IMR-90 (cell line): Measurements from ENCODE around the gene FBLIM1. TPM values are rescaled to one million over a fixed set of nuclear protein-coding genes. Genes with fewer than 3 reads are reported as not detected.
A peak's percentile ranks its signal among the peaks of the same experiment; 100 is the strongest.

Experiments
- ATAC-seq: fragments of 200-7000 bp; cut with Tn5 transposase; 2 replicates; pipeline ENCODE4 v1.9.1; 2020; ENCODE audit warnings: low read depth, mild to moderate bottlenecking, moderate library complexity
- BruUV-seq: library from RNA; stranded (reverse); fragments of 400-500 nt; replicated peaks from 2 replicates; lab custom pipeline; 2021; lab: Mats Ljungman, UMichigan
- CTCF ChIA-PET: fragments of 300-600 bp; formaldehyde crosslinking; extraction: SDS; loops from one replicate; lab custom pipeline; 2021; ENCODE audit warnings: antibody characterized with exemption; lab: Yijun Ruan, JAX
- POLR2A ChIA-PET: fragments of 300-600 bp; sonication (Branson Sonifier 250); formaldehyde crosslinking; loops from one replicate; lab custom pipeline; 2022; ENCODE audit warnings: antibody characterized with exemption; ENCODE audit not compliant: unreplicated experiment; lab: Charles Lee
- DNase-seq: peaks from one replicate; pipeline ENCODE4 v3.0.0; 2013
- H2AFZ ChIP-seq: replicated peaks from 2 replicates; pipeline ENCODE3; 2013; ENCODE audit warnings: low read length, mild to moderate bottlenecking; ENCODE audit not compliant: poor library complexity
- H2AK5ac ChIP-seq: 2 replicates; pipeline ENCODE4 v1.6.1; 2013; ENCODE audit warnings: low read depth, low read length, inconsistent platforms
- H2AK9ac ChIP-seq: replicated peaks from 2 replicates; pipeline ENCODE3; 2013; ENCODE audit warnings: mild to moderate bottlenecking, low read depth, low read length, moderate library complexity; ENCODE audit not compliant: poor library complexity
- H2BK120ac ChIP-seq: 2 replicates; pipeline ENCODE4 v1.6.1; 2013; ENCODE audit warnings: low read depth, low read length, inconsistent platforms
- H2BK15ac ChIP-seq: 3 replicates; pipeline ENCODE4 v1.6.1; 2013; ENCODE audit warnings: low read depth, low read length, inconsistent platforms
- H2BK20ac ChIP-seq: 2 replicates; pipeline ENCODE4 v1.6.1; 2013; ENCODE audit warnings: low read depth, mild to moderate bottlenecking, inconsistent platforms, low read length, moderate library complexity
- H2BK5ac ChIP-seq: 2 replicates; pipeline ENCODE4 v1.6.1; 2013; ENCODE audit warnings: mild to moderate bottlenecking, low read depth, low read length, inconsistent platforms; ENCODE audit not compliant: poor library complexity, severe bottlenecking
- H3K14ac ChIP-seq: replicated peaks from 2 replicates; pipeline ENCODE4 v1.6.1; 2013; ENCODE audit warnings: low read depth, low read length, inconsistent platforms
- H3K18ac ChIP-seq: 2 replicates; pipeline ENCODE4 v1.6.1; 2013; ENCODE audit warnings: low read depth, low read length, control low read depth
- H3K23ac ChIP-seq: 2 replicates; pipeline ENCODE4 v1.6.1; 2013; ENCODE audit warnings: low read depth, low read length, inconsistent platforms
- H3K27ac ChIP-seq: 2 replicates; pipeline ENCODE4 v1.5.1; 2013; ENCODE audit warnings: mild to moderate bottlenecking, control low read depth, low read length; ENCODE audit not compliant: insufficient read depth
- H3K27me3 ChIP-seq: 2 replicates; pipeline ENCODE4 v1.6.1; 2013; ENCODE audit warnings: low read length; ENCODE audit not compliant: control insufficient read depth, insufficient read depth
- H3K36me3 ChIP-seq: 2 replicates; pipeline ENCODE4 v1.6.1; 2013; ENCODE audit warnings: low read length, mixed read lengths; ENCODE audit not compliant: control insufficient read depth, insufficient read depth
- H3K4ac ChIP-seq: 2 replicates; pipeline ENCODE4 v1.6.1; 2013; ENCODE audit warnings: low read depth, low read length, inconsistent platforms
- H3K4me1 ChIP-seq: 2 replicates; pipeline ENCODE4 v1.6.1; 2013; ENCODE audit warnings: low read length, mixed read lengths; ENCODE audit not compliant: control insufficient read depth, insufficient read depth
- H3K4me2 ChIP-seq: 2 replicates; pipeline ENCODE4 v1.6.1; 2013; ENCODE audit warnings: low read depth, mild to moderate bottlenecking, control low read depth, low read length, moderate library complexity
- H3K4me3 ChIP-seq: 2 replicates; pipeline ENCODE4 v1.5.1; 2013; ENCODE audit warnings: low read depth, mild to moderate bottlenecking, control low read depth, low read length, moderate library complexity; ENCODE audit not compliant: insufficient read depth
- H3K56ac ChIP-seq: 2 replicates; pipeline ENCODE4 v1.6.1; 2013; ENCODE audit warnings: low read length, inconsistent platforms; ENCODE audit not compliant: insufficient read depth; ENCODE audit errors: extremely low read depth
- H3K79me1 ChIP-seq, 2 experiments: 2 replicates each; pipeline ENCODE4 v1.6.1; 2013; ENCODE audit warnings: low read length in 2 of 2, inconsistent platforms in 1 of 2, low read depth in 1 of 2
- H3K9ac ChIP-seq: 2 replicates; pipeline ENCODE4 v1.6.1; 2013; ENCODE audit warnings: low read depth, low read length, control low read depth
- H3K9me1 ChIP-seq: 2 replicates; pipeline ENCODE4 v1.6.1; 2013; ENCODE audit warnings: low read length, inconsistent platforms; ENCODE audit not compliant: insufficient read depth
- H3K9me3 ChIP-seq: 2 replicates; pipeline ENCODE4 v1.6.1; 2013; ENCODE audit warnings: low read length; ENCODE audit not compliant: control insufficient read depth, insufficient read depth
- H4K20me1 ChIP-seq: 2 replicates; pipeline ENCODE4 v1.6.1; 2013; ENCODE audit warnings: low read length, inconsistent platforms; ENCODE audit not compliant: insufficient read depth
- H4K5ac ChIP-seq: 2 replicates; pipeline ENCODE4 v1.6.1; 2013; ENCODE audit warnings: mild to moderate bottlenecking, low read depth, low read length, control low read depth
- H4K8ac ChIP-seq, 2 experiments: 2 replicates each; pipeline ENCODE4 v1.6.1; 2013; ENCODE audit warnings: low read depth in 2 of 2, low read length in 2 of 2, control low read depth in 1 of 2, inconsistent platforms in 1 of 2
- H4K91ac ChIP-seq: 2 replicates; pipeline ENCODE4 v1.6.1; 2013; ENCODE audit warnings: low read depth, low read length, inconsistent platforms; ENCODE audit not compliant: insufficient read depth
- BHLHE40 ChIP-seq: fragments of 150-350 bp; IDR thresholded peaks from 2 replicates; pipeline ENCODE4 v1.6.1; 2016; ENCODE audit warnings: mild to moderate bottlenecking, low read depth, low read length
- FOS ChIP-seq: fragments of 150-350 bp; IDR thresholded peaks from 2 replicates; pipeline ENCODE4 v1.6.1; 2016; ENCODE audit warnings: low read depth, low read length
- MAZ ChIP-seq: IDR thresholded peaks from 2 replicates; pipeline ENCODE4 v1.6.1; 2012; ENCODE audit warnings: low read depth, mild to moderate bottlenecking, low read length, improper control_type of control experiment, moderate library complexity, borderline replicate concordance
- WGBS, 2 experiments: methylation state at CpG; one replicate each; pipeline versions ENCODE4 v1.1.5 to v1.1.7; 2013; ENCODE audit warnings: missing lambda C conversion rate in 2 of 2; ENCODE audit not compliant: insufficient read length in 1 of 2; ENCODE audit errors: extremely low coverage in 2 of 2; 5-methylcytosine and 5-hydroxymethylcytosine counted together
- dilution Hi-C: fragments of 300-500 bp; cut with HindIII; formaldehyde crosslinking; loops from one replicate; pipeline ENCODE4 v1.14.3; 2018; ENCODE audit warnings: low sequenced_read_pairs; ENCODE audit not compliant: unreplicated experiment
- in situ Hi-C: fragments of 300-500 bp; cut with MboI; formaldehyde crosslinking; loops from 3 replicates; pipeline ENCODE4 v1.14.3; 2019; ENCODE audit warnings: low sequenced_read_pairs, inconsistent platforms, mixed read lengths
- intact Hi-C: fragments of 100-400 bp; cut with micrococcal nuclease; formaldehyde crosslinking; loops from 2 replicates; pipeline ENCODE4 v1.10.0; 2022
- polyA plus RNA-seq, 3 experiments: library from polyadenylated mRNA; depleted of rRNA; stranded (reverse); fragments of >200 nt; gene quantifications; 2 replicates each; pipeline ENCODE4 v1.2.3, GENCODE V29; 2012; ENCODE audit warnings: low replicate concordance in 1 of 3
- total RNA-seq: library from RNA; depleted of rRNA; stranded (reverse); fragments of >200 nt; gene quantifications from 2 replicates; pipeline ENCODE4 v1.2.3, GENCODE V29; 2012

Gene FBLIM1
- total and polyA plus RNA-seq, 2 of the 4 experiments (the other 2 are of a cell fraction), result 52.2 to 140 TPM

- Histone ChIP-seq H3K56ac (peak overlapping the region; percentile 66; the same call in 1 of the 2 replicates), H4K91ac (peak overlapping the region; percentile 82), H3K14ac (peak overlapping the region; percentile 95), H3K23ac (peak overlapping the region; percentile 89), H3K4me2 (peak overlapping the region; percentile 91), H3K4ac (peak overlapping the region; percentile 92), H2AK9ac (peak overlapping the region; percentile 98), H3K9me3 (no peaks in the 10 kb centered on the region), H4K8ac (peak overlapping the region; percentile 80 to 95), H4K5ac (peak overlapping the region; percentile 20), H3K9ac (peak overlapping the region; percentile 92), H3K36me3 (peaks cover 2% of the 10 kb centered on the region), H4K20me1 (peaks cover 29% of the 10 kb centered on the region), H3K18ac (peak overlapping the region; percentile 42; the same call in 1 of the 2 replicates), H2BK120ac (peak overlapping the region; percentile 47), H2AK5ac (peak overlapping the region; percentile 86), H2BK5ac (peak overlapping the region; percentile 42), H3K27ac (peak overlapping the region; percentile 91), H2BK20ac (no peak overlapping the region), H3K4me1 (peaks cover 19% of the 10 kb centered on the region), H3K9me1 (peaks cover 11% of the 10 kb centered on the region), H3K27me3 (no peaks in the 10 kb centered on the region), H3K4me3 (peak overlapping the region; percentile 68), H2BK15ac (peak overlapping the region; percentile 6; the same call in 1 of the 3 replicates), H2AFZ (peak overlapping the region; percentile 82), H3K79me1 (peaks cover 12 to 44% of the 10 kb centered on the region in 2 experiments)
- in situ Hi-C loops (no loop called here), dilution Hi-C loops (no loop called here), intact Hi-C loops (no loop called here)
- CTCF ChIA-PET, result interaction anchor here (0.6 kb wide), 1 partner anchor 12 kb away, joined by 3 read pairs; no protein-coding TSS in a partner anchor
- 2% methylated on average over 32 of the region's 58 CpGs; no CpG with 5 or more reads in 1 of the 2 experiments for WGBS, 2 experiments
- POLR2A ChIA-PET, result no interaction called here
- TF ChIP-seq FOS, result no peak
- TF ChIP-seq BHLHE40, result no peak
- peak; percentile 16; the same call in 1 of the 2 replicates for TF ChIP-seq MAZ
- DNase-seq, result no peak
- no TSS peak for BruUV-seq
- peak; percentile 40 for ATAC-seq
Measured at GRCh38 chr1:15758953-15759661, 512 bp downstream of the FBLIM1 start.
